GM04503 (cell line): ENCODE measurements around the gene AKR1B1.

Experiments used
- DNase-seq: peaks from one replicate; pipeline ENCODE4 v3.0.0-alpha.2; 2012; ENCODE audit warnings: low read depth

AKR1B1 gene

GRCh38 chr7:134419085-134419484 lies 39.8 kb downstream of the AKR1B1 start:
- no peak for DNase-seq

DNA sequence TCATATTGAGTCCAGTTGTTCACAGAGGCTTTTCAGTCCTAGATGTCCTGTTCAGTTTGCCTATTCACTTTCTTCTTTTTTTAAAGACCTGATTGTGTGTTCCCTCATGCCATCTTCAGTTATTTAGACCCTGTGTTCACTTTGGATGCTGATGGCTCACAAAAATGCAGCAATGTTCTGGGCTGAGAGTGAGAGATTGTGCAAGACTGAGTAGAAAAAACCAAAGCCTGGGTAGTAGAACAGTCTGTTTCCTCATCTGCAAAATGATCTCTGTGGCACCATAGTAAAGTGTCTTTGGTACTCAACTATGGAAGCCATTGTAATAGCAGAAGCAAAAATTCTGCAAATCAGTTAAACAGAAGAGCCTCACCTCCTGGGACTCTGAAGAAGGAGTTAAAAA lies 43.2 kb downstream of the AKR1B1 start:
- DNase-seq = no peak

- no peak for DNase-seq
Observed at GRCh38 chr7:134414109-134414508, 44.8 kb downstream of the AKR1B1 start.

DNA sequence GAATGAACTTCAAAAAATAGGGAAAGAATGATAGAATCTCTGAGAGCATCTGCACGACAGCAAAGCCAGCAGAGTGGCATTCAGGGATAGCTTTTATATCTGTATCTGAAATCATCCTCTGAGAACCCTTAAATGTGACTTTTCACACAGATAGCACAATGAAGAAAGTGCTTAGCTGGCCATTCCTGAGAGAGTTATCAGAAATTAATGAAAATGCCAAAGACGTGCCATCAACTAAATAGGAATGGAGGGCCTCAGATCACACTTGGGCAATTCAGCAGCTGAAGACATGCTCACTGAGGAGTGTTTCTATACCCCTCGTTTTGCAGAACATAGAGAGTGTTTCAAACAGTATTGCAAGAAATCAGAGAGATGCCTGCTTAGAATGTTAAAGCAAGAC lies 51.6 kb downstream of the AKR1B1 start:
- no peak for DNase-seq

DNA sequence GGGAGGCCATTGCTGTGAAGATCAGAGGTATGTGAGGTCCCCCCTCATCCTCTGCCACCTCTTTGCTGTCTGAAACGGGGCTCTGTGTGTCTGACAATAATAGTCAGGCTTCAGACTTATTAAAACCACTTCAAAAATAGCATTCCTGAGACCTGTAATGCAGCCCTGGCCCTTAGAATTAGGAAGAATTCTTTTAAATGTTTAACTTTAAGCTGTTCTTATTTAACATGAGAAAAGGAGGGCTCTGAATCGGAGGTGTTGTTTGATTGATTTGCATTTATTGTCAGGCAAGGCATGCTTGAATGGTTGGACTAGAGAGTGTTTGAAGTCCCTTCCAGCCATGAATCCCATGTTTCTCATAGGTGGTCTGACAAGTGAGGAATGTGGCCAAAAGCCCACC lies 52.5 kb downstream of the AKR1B1 start:
- DNase-seq = no peak

GRCh38 chr7:134405299-134405698 lies 53.6 kb downstream of the AKR1B1 start:
- DNase-seq = no peak

DNA sequence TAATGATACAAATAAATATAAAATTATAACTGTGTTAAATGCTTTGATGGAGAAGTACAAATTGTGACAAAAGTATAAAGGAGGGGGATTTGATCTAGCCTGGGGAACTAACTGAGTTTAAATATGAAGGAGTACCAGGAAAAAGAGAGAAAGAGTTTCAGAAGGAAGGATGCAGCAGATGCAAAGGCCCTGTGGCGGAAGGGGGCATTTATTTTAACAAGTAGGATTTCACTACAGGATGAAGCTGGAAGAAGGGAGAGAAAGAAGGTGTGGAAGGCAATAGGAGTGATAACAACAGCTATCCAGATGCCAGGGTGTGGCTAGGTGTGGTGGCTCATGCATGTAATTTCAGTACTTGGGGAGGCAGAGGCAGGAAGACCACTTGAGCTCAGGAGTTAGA lies 55.8 kb downstream of the AKR1B1 start:
- DNase-seq = no peak

GRCh38 chr7:134400859-134401258 lies 58.0 kb downstream of the AKR1B1 start:
- no peak for DNase-seq

- no peak for DNase-seq
Observed at GRCh38 chr7:134396031-134396430, 62.9 kb downstream of the AKR1B1 start.

- no peak for DNase-seq
Observed at GRCh38 chr7:134395604-134396003, 63.3 kb downstream of the AKR1B1 start.

- no peak for DNase-seq
Observed at GRCh38 chr7:134394056-134394455, 64.8 kb downstream of the AKR1B1 start.
